Lower leg skin (tissue), 4 donors: ENCODE results near the gene FARS2. TPM values are rescaled to one million over a fixed set of nuclear protein-coding genes. Genes with fewer than 3 reads are reported as not detected.

Experiments
- DNase-seq, 2 donors: peaks; one replicate each; pipeline ENCODE4 v3.0.0-alpha.2; 2019; ENCODE audit warnings: low spot score in 2 of 2
- H3K4me3 ChIP-seq: fragments of 200-600 bp; sonication (generic); 2 replicates; pipeline ENCODE4 v1.5.1; 2017; ENCODE audit warnings: mild to moderate bottlenecking, low read depth; ENCODE audit not compliant: poor library complexity, severe bottlenecking
- POLR2A ChIP-seq, 2 donors: fragments of 450-650 bp; IDR thresholded peaks; one replicate each; pipeline ENCODE4 v1.6.1; 2016 to 2017; ENCODE audit warnings: antibody characterized with exemption in 2 of 2, mild to moderate bottlenecking in 1 of 2, moderate library complexity in 1 of 2
- WGBS, 2 donors: methylation state at CpG; one replicate each; pipeline ENCODE4 v1.1.5; 2018; 5-methylcytosine and 5-hydroxymethylcytosine counted together
- intact Hi-C: fragments of 100-400 bp; cut with DNase I; formaldehyde crosslinking; loops from one replicate; pipeline ENCODE4 v1.15.0; 2023; ENCODE audit warnings: low total_unique reads
- total RNA-seq, 4 donors: library from RNA; depleted of rRNA; stranded (reverse); fragments of >200 nt; gene quantifications; one replicate each; pipeline ENCODE4 v1.1.0, GENCODE V29; 2016
- TF ChIP-seq, protein P1 (sequence below), 3 donors: fragments of 450-650 bp; IDR thresholded peaks; one replicate each; pipeline ENCODE4 v1.5.1; 2016; ENCODE audit warnings: antibody characterized with exemption in 3 of 3, mild to moderate bottlenecking in 3 of 3, moderate library complexity in 2 of 3

Gene FARS2
- total RNA-seq, 4 donors from 2014 or later = 7.0 to 14.7 (median 11.1) TPM

DNA sequence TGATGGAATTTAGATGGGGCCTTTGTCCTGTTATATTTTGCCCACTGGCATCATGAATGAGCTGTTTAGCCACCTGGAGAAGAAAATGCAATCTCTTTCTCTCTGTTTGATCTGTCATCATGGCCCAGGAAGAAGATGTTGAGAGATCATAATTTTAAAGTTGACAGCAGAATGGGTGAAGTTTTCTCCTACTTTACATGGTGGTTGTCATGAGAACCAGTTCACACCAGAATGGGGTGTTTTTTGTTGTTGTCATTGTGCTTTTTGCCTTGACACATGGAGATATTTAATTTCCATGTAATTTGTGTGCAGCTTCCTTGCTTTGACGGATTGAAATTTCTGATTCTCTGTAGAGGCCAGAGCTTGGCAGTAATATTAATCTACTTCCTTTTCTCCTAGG, 122.5 kb downstream of the FARS2 start:
- WGBS, 2 donors = 69 to 86% methylated on average over 1 of the region's 1 CpG
- no peak overlapping the region for H3K4me3 ChIP-seq
- intact Hi-C loops = no loop called here
- DNase-seq = no peak
- TF ChIP-seq POLR2A (IDR thresholded peaks at IDR 0.05) = no peak
- TF ChIP-seq, protein P1, sequence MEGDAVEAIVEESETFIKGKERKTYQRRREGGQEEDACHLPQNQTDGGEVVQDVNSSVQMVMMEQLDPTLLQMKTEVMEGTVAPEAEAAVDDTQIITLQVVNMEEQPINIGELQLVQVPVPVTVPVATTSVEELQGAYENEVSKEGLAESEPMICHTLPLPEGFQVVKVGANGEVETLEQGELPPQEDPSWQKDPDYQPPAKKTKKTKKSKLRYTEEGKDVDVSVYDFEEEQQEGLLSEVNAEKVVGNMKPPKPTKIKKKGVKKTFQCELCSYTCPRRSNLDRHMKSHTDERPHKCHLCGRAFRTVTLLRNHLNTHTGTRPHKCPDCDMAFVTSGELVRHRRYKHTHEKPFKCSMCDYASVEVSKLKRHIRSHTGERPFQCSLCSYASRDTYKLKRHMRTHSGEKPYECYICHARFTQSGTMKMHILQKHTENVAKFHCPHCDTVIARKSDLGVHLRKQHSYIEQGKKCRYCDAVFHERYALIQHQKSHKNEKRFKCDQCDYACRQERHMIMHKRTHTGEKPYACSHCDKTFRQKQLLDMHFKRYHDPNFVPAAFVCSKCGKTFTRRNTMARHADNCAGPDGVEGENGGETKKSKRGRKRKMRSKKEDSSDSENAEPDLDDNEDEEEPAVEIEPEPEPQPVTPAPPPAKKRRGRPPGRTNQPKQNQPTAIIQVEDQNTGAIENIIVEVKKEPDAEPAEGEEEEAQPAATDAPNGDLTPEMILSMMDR (IDR thresholded peaks at IDR 0.05) = no peak

DNA sequence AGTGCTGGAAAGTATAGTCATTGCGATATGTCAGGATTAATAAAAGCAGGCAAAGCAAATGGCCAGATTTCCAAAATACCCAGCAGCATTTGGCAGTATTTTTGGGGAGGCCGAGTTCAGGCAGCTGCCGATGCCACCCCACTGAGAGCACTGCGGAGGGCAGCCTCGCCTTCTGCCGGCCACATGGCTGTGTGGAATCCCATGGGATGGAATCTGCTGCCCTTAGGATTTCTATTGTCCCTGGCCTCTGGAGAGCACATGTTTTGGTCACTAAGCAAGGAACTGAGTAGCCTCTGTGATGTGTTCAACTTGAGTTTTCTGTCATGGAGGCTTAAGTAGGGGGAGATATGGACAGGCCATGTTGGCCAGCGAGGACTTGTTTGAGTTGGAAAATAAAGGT, 123.0 kb downstream of the FARS2 start:
- intact Hi-C loops = no loop called here
- DNase-seq = no peak
- 80 to 94% methylated on average over 7 of the region's 7 CpGs for WGBS, 2 donors
- no peak overlapping the region for H3K4me3 ChIP-seq
- TF ChIP-seq POLR2A (IDR thresholded peaks at IDR 0.05) = no peak
- TF ChIP-seq, protein P1 (IDR thresholded peaks at IDR 0.05) = no peak

DNA sequence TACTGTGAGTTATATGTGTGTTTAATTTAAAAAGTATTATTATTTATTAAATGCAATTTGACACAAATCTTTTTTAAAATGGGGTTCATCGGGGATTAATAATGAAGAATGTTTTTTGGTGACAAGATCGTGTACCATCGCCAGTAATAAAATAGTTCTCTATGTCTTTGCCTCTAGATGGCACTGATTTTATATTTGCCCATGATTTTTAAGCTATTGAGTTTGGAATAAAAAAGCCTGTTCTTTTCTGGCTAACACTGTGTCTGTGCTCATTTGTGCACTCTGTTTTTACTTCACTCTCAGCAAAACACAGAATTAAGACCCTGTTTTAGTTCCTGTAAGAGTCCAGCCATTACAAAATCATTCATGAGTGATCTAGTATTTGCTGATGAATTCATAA, 127.0 kb downstream of the FARS2 start:
- no peak for DNase-seq
- no peak for TF ChIP-seq POLR2A (IDR thresholded peaks at IDR 0.05)
- TF ChIP-seq, protein P1 (IDR thresholded peaks at IDR 0.05) = no peak
- intact Hi-C loops = no loop called here
- H3K4me3 ChIP-seq = no peak overlapping the region
- 79 to 85% methylated on average over 3 of the region's 3 CpGs for WGBS, 2 donors

DNA sequence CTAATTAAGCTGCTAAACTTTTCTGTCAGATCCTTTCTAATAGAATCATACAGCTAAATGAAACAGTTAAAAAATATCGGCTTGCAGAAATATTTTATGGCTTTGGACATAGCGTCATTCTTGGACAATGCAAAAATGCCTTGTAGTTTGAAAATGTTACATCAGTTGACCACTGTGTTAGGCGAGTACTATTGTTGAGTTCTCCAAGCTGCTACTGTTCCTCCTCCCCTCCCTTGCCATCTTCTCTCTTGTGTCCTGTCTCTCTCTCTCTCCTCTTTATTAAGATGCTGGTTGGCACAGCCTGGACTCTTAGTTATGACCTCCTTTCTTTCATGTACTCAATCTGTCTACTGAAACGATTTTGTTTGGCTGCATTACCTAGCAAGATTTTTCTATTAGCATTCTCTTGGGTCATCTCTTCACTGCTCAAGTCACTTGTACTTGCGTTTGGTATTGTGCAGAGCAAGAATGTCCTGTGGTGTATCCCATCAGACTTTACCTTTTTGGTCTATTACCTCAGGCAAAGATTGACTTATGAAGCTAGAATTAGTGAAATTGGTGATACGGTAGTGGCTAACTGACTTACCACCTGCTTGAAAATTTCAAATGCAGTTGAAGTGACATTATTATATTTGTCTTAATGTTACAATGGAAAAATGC, 127.9 kb downstream of the FARS2 start:
- no peak for DNase-seq
- 58 to 63% methylated on average over 6 of the region's 6 CpGs for WGBS, 2 donors
- H3K4me3 ChIP-seq = no peak overlapping the region
- TF ChIP-seq, protein P1 (IDR thresholded peaks at IDR 0.05) = no peak
- TF ChIP-seq POLR2A (IDR thresholded peaks at IDR 0.05) = no peak
- intact Hi-C loops = no loop called here

DNA sequence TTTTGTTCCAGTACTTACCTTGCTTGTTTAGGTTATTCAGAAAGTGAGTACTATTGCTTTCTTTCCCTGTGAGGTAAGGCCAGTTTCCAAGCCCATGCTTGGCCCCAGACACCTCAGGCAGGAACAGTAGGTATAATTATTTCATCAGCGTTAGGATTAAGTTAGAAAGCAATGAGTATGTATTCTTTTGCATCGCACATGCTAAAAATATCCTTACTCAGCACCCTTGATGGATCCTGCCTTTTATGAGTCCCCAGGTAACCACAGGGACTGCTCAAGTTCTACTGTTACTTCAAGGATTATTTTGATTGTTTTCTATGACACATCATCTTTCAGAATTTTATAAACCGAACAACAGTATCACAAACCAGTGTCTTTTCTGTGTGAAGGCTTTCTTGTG, 128.9 kb downstream of the FARS2 start:
- no peak for DNase-seq
- intact Hi-C loops = no loop called here

More for the DNA sequence above, 128.9 kb downstream of the FARS2 start:
- no peak overlapping the region for H3K4me3 ChIP-seq
- WGBS, 2 donors = 80 to 85% methylated on average over 3 of the region's 3 CpGs
- no peak for TF ChIP-seq POLR2A (IDR thresholded peaks at IDR 0.05)
- TF ChIP-seq, protein P1 (IDR thresholded peaks at IDR 0.05) = no peak
